BLaER1 (cell line): Measurements from ENCODE around the gene WDR26.
A peak's percentile ranks its signal among the peaks of the same experiment; 100 is the strongest.
"Not testable (repeated sequence)": the region's sequence is repeated elsewhere in the genome, so short reads cannot be mapped to it uniquely, and the experiment has no call there.

Experiments
- H3K27ac ChIP-seq: shearing (Covaris generic); formaldehyde crosslinking; 2 replicates; pipeline ENCODE4 v1.8.1; 2022
- H3K27me3 ChIP-seq: shearing (Covaris generic); formaldehyde crosslinking; 2 replicates; pipeline ENCODE4 v1.8.1; 2022
- H3K36me3 ChIP-seq: shearing (Covaris generic); formaldehyde crosslinking; 2 replicates; pipeline ENCODE4 v1.8.1; 2022
- H3K4me1 ChIP-seq: shearing (Covaris generic); formaldehyde crosslinking; 2 replicates; pipeline ENCODE4 v1.8.1; 2022
- H3K4me2 ChIP-seq: shearing (Covaris generic); formaldehyde crosslinking; 2 replicates; pipeline ENCODE4 v1.8.1; 2022
- H3K4me3 ChIP-seq: shearing (Covaris generic); formaldehyde crosslinking; 2 replicates; pipeline ENCODE4 v1.8.1; 2022
- H3K9ac ChIP-seq: shearing (Covaris generic); formaldehyde crosslinking; 2 replicates; pipeline ENCODE4 v1.8.1; 2022
- H3K9me3 ChIP-seq: shearing (Covaris generic); formaldehyde crosslinking; 2 replicates; pipeline ENCODE4 v1.8.1; 2022
- H4K20me1 ChIP-seq: shearing (Covaris generic); formaldehyde crosslinking; 2 replicates; pipeline ENCODE4 v1.8.1; 2022
- Cebpa-rat ChIP-seq: shearing (Covaris generic); IDR thresholded peaks from 2 replicates; pipeline ENCODE4 v1.8.1; 2022

WDR26 gene

GRCh38 chr1:224435999-224436398 lies 1.4 kb upstream of the WDR26 start:
- no peak for TF ChIP-seq Cebpa-rat
- Histone ChIP-seq H3K9me3 (no peaks in the 10 kb centered on the region), H3K9ac (no peak overlapping the region), H4K20me1 (peaks cover 24% of the 10 kb centered on the region), H3K4me3 (peak overlapping the region; percentile 81; the same call in 1 of the 2 replicates), H3K27me3 (no peaks in the 10 kb centered on the region), H3K4me2 (peak overlapping the region; percentile 96), H3K36me3 (peaks cover 9% of the 10 kb centered on the region; the same call in 1 of the 2 replicates), H3K27ac (no peak overlapping the region), H3K4me1 (peaks cover 39% of the 10 kb centered on the region)

- H3K4me1 ChIP-seq, result peaks cover 46% of the 10 kb centered on the region
- H3K27me3 ChIP-seq, result no peaks in the 10 kb centered on the region
- peaks cover 30% of the 10 kb centered on the region for H4K20me1 ChIP-seq
- H3K9me3 ChIP-seq, result no peaks in the 10 kb centered on the region
- peak overlapping the region; percentile 89 for H3K27ac ChIP-seq
- peak overlapping the region; percentile 96 for H3K4me2 ChIP-seq
- peak overlapping the region; percentile 81 for H3K4me3 ChIP-seq
- peaks cover 8% of the 10 kb centered on the region; the same call in 1 of the 2 replicates for H3K36me3 ChIP-seq
- TF ChIP-seq Cebpa-rat, result no peak
- H3K9ac ChIP-seq, result peak overlapping the region; percentile 91
These were observed 744 bp upstream of the WDR26 start for GRCh38 chr1:224435318-224435763.

- H3K27ac ChIP-seq, result peak overlapping the region; percentile 89
- peaks cover 54% of the 10 kb centered on the region for H3K4me1 ChIP-seq
- no peaks in the 10 kb centered on the region for H3K27me3 ChIP-seq
- peak overlapping the region; percentile 96 for H3K4me2 ChIP-seq
- H3K36me3 ChIP-seq, result peaks cover 3% of the 10 kb centered on the region
- no peaks in the 10 kb centered on the region for H3K9me3 ChIP-seq
- TF ChIP-seq Cebpa-rat, result no peak
- peaks cover 44% of the 10 kb centered on the region for H4K20me1 ChIP-seq
- H3K9ac ChIP-seq, result peak overlapping the region; percentile 91
- peak overlapping the region; percentile 81 for H3K4me3 ChIP-seq
These were observed 610 bp downstream of the WDR26 start for GRCh38 chr1:224433701-224434672.

GRCh38 chr1:224433041-224433691 lies 1.4 kb downstream of the WDR26 start:
- TF ChIP-seq Cebpa-rat, result no peak
- Histone ChIP-seq H3K4me2 (peak overlapping the region; percentile 82), H3K4me3 (peak overlapping the region; percentile 81), H3K9me3 (no peaks in the 10 kb centered on the region), H3K36me3 (peaks cover 9% of the 10 kb centered on the region), H4K20me1 (peaks cover 52% of the 10 kb centered on the region), H3K27ac (peak overlapping the region; percentile 89), H3K27me3 (no peaks in the 10 kb centered on the region), H3K9ac (peak overlapping the region; percentile 91), H3K4me1 (peaks cover 54% of the 10 kb centered on the region)

GRCh38 chr1:224432672-224433040 lies 1.9 kb downstream of the WDR26 start:
- Histone ChIP-seq H3K36me3 (peaks cover 9% of the 10 kb centered on the region), H3K9ac (peak overlapping the region; percentile 91), H4K20me1 (peaks cover 57% of the 10 kb centered on the region), H3K9me3 (no peaks in the 10 kb centered on the region), H3K4me3 (peak overlapping the region; percentile 81), H3K4me2 (peak overlapping the region; percentile 82), H3K27ac (0 out of 2 replicates have a peak overlapping the region, but pooled peaks have one; percentile 2), H3K4me1 (peaks cover 54% of the 10 kb centered on the region), H3K27me3 (no peaks in the 10 kb centered on the region)
- TF ChIP-seq Cebpa-rat, result no peak

GRCh38 chr1:224432146-224432545 lies 2.5 kb downstream of the WDR26 start:
- Histone ChIP-seq H3K27me3 (no peaks in the 10 kb centered on the region), H3K4me3 (peak overlapping the region; percentile 81), H3K9ac (peak overlapping the region; percentile 91), H3K27ac (0 out of 2 replicates have a peak overlapping the region, but pooled peaks have one; percentile 2), H3K9me3 (no peaks in the 10 kb centered on the region), H3K4me1 (peaks cover 54% of the 10 kb centered on the region), H3K4me2 (peak overlapping the region; percentile 82), H3K36me3 (peaks cover 13% of the 10 kb centered on the region), H4K20me1 (peaks cover 62% of the 10 kb centered on the region)
- TF ChIP-seq Cebpa-rat, result no peak

- Histone ChIP-seq H3K9ac (peak overlapping the region; percentile 91; the same call in 1 of the 2 replicates), H4K20me1 (peaks cover 67% of the 10 kb centered on the region), H3K9me3 (no peaks in the 10 kb centered on the region), H3K36me3 (peaks cover 18% of the 10 kb centered on the region), H3K27me3 (no peaks in the 10 kb centered on the region), H3K27ac (no peak overlapping the region), H3K4me1 (peaks cover 52% of the 10 kb centered on the region), H3K4me3 (peak overlapping the region; percentile 81; the same call in 1 of the 2 replicates), H3K4me2 (peak overlapping the region; percentile 82)
- no peak for TF ChIP-seq Cebpa-rat
These were observed 2.9 kb downstream of the WDR26 start for GRCh38 chr1:224431726-224432125.

GRCh38 chr1:224430511-224431113 lies 4.0 kb downstream of the WDR26 start:
- Histone ChIP-seq H3K4me3 (no peak overlapping the region), H3K4me2 (peak overlapping the region; percentile 56), H3K27ac (no peak overlapping the region), H3K27me3 (no peaks in the 10 kb centered on the region), H3K9me3 (no peaks in the 10 kb centered on the region), H3K9ac (no peak overlapping the region), H3K36me3 (peaks cover 24% of the 10 kb centered on the region), H3K4me1 (peaks cover 49% of the 10 kb centered on the region), H4K20me1 (peaks cover 77% of the 10 kb centered on the region)
- TF ChIP-seq Cebpa-rat, result no peak

GRCh38 chr1:224429616-224430326 lies 4.8 kb downstream of the WDR26 start:
- TF ChIP-seq Cebpa-rat, result no peak
- H3K4me1 ChIP-seq, result peaks cover 49% of the 10 kb centered on the region
- no peak overlapping the region for H3K27ac ChIP-seq
- no peaks in the 10 kb centered on the region for H3K9me3 ChIP-seq
- H3K4me3 ChIP-seq, result no peak overlapping the region
- H3K27me3 ChIP-seq, result no peaks in the 10 kb centered on the region
- no peak overlapping the region for H3K4me2 ChIP-seq
- peaks cover 85% of the 10 kb centered on the region for H4K20me1 ChIP-seq
- H3K36me3 ChIP-seq, result peaks cover 32% of the 10 kb centered on the region
- no peak overlapping the region for H3K9ac ChIP-seq

- Histone ChIP-seq H3K36me3 (peaks cover 43% of the 10 kb centered on the region), H4K20me1 (peaks cover 96% of the 10 kb centered on the region), H3K4me1 (peaks cover 49% of the 10 kb centered on the region)
- not testable (repeated sequence) for H3K4me2 ChIP-seq, H3K27me3 ChIP-seq, H3K9ac ChIP-seq, H3K9me3 ChIP-seq, H3K27ac ChIP-seq, H3K4me3 ChIP-seq
These were observed 5.9 kb downstream of the WDR26 start for GRCh38 chr1:224428713-224429112.
